H9 (cell line): Measurements from ENCODE around the gene NACA. TPM values are rescaled to one million over a fixed set of nuclear protein-coding genes. Genes with fewer than 3 reads are reported as not detected.

Source experiments
- DNase-seq: peaks from one replicate; pipeline ENCODE4 v3.0.0-alpha.2; 2017
- H2AFZ ChIP-seq: one replicate; pipeline ENCODE4 v1.6.1; 2013; ENCODE audit warnings: mild to moderate bottlenecking, low read length, control low read depth, moderate library complexity
- H2AK5ac ChIP-seq: 2 replicates; pipeline ENCODE4 v1.6.1; 2013; ENCODE audit warnings: low read length, control low read depth, mixed read lengths; ENCODE audit not compliant: insufficient read length
- H2BK120ac ChIP-seq: one replicate; pipeline ENCODE4 v1.6.1; 2013; ENCODE audit warnings: low read depth, mild to moderate bottlenecking, low read length, control low read depth, inconsistent platforms; ENCODE audit not compliant: poor library complexity, severe bottlenecking
- H2BK12ac ChIP-seq: 2 replicates; pipeline ENCODE4 v1.6.1; 2013; ENCODE audit warnings: low read length, control low read depth, mixed read lengths, low read depth; ENCODE audit not compliant: insufficient read length
- H2BK15ac ChIP-seq: 2 replicates; pipeline ENCODE4 v1.6.1; 2013; ENCODE audit warnings: low read depth, low read length, control low read depth
- H2BK20ac ChIP-seq: one replicate; pipeline ENCODE4 v1.6.1; 2013; ENCODE audit warnings: low read depth, mild to moderate bottlenecking, low read length, control low read depth, inconsistent platforms; ENCODE audit not compliant: poor library complexity, severe bottlenecking
- H2BK5ac ChIP-seq: 2 replicates; pipeline ENCODE4 v1.6.1; 2013; ENCODE audit warnings: low read length, control low read depth, mixed read lengths; ENCODE audit not compliant: insufficient read length
- H3K14ac ChIP-seq: 2 replicates; pipeline ENCODE4 v1.6.1; 2013; ENCODE audit warnings: low read length, control low read depth; ENCODE audit not compliant: insufficient read depth
- H3K18ac ChIP-seq: 2 replicates; pipeline ENCODE4 v1.6.1; 2013; ENCODE audit warnings: low read depth, mild to moderate bottlenecking, mixed read lengths, low read length, control low read depth; ENCODE audit not compliant: insufficient read length
- H3K23ac ChIP-seq: 2 replicates; pipeline ENCODE4 v1.6.1; 2013; ENCODE audit warnings: low read length, control low read depth, mixed read lengths, low read depth; ENCODE audit not compliant: insufficient read length
- H3K23me2 ChIP-seq: 2 replicates; pipeline ENCODE4 v1.6.1; 2013; ENCODE audit warnings: low read depth, mild to moderate bottlenecking, mixed read lengths, low read length, control low read depth; ENCODE audit not compliant: insufficient read length, poor library complexity, severe bottlenecking
- H3K27ac ChIP-seq: 2 replicates; pipeline ENCODE4 v1.5.1; 2013; ENCODE audit warnings: low read length, control low read depth, mixed read lengths, low read depth; ENCODE audit not compliant: insufficient read length
- H3K27me3 ChIP-seq: 2 replicates; pipeline ENCODE4 v1.6.1; 2013; ENCODE audit warnings: low read length, control low read depth, inconsistent platforms; ENCODE audit not compliant: insufficient read depth
- H3K4ac ChIP-seq: 2 replicates; pipeline ENCODE4 v1.6.1; 2013; ENCODE audit warnings: low read depth, mild to moderate bottlenecking, control low read depth, inconsistent platforms, low read length, moderate library complexity
- H3K4me1 ChIP-seq: 2 replicates; pipeline ENCODE4 v1.6.1; 2013; ENCODE audit warnings: low read length, control low read depth, inconsistent platforms; ENCODE audit not compliant: insufficient read depth
- H3K4me2 ChIP-seq: 2 replicates; pipeline ENCODE4 v1.6.1; 2013; ENCODE audit warnings: low read length, control low read depth, mixed read lengths; ENCODE audit not compliant: insufficient read length, insufficient read depth
- H3K56ac ChIP-seq: 2 replicates; pipeline ENCODE4 v1.6.1; 2013; ENCODE audit warnings: low read depth, mild to moderate bottlenecking, mixed read lengths, low read length, control low read depth; ENCODE audit not compliant: insufficient read length
- H3K79me1 ChIP-seq: 2 replicates; pipeline ENCODE4 v1.6.1; 2013; ENCODE audit warnings: low read depth, mild to moderate bottlenecking, moderate library complexity, low read length, control low read depth, inconsistent platforms; ENCODE audit not compliant: insufficient read depth, poor library complexity, severe bottlenecking
- H3K79me2 ChIP-seq: 2 replicates; pipeline ENCODE4 v1.6.1; 2013; ENCODE audit warnings: low read length, control low read depth, inconsistent platforms; ENCODE audit not compliant: insufficient read depth
- H3K9ac ChIP-seq: 2 replicates; pipeline ENCODE4 v1.6.1; 2013; ENCODE audit warnings: low read length, control low read depth, mixed read lengths; ENCODE audit not compliant: insufficient read length; ENCODE audit errors: extremely low read depth
- H3K9me3 ChIP-seq: one replicate; pipeline ENCODE4 v1.6.1; 2013; ENCODE audit warnings: low read depth, low read length, inconsistent platforms; ENCODE audit not compliant: control insufficient read depth
- H3T11ph ChIP-seq: one replicate; pipeline ENCODE4 v1.6.1; 2013; ENCODE audit warnings: mild to moderate bottlenecking, low read length, control low read depth, inconsistent platforms
- H4K20me1 ChIP-seq: one replicate; pipeline ENCODE4 v1.6.1; 2013; ENCODE audit not compliant: control insufficient read depth, insufficient read length, insufficient read depth
- H4K5ac ChIP-seq: 2 replicates; pipeline ENCODE4 v1.6.1; 2013; ENCODE audit warnings: low read depth, mild to moderate bottlenecking, mixed read lengths, low read length, control low read depth; ENCODE audit not compliant: insufficient read length
- H4K8ac ChIP-seq: replicated peaks from 2 replicates; pipeline ENCODE4 v1.6.1; 2013; ENCODE audit warnings: low read length, control low read depth, mixed read lengths, low read depth; ENCODE audit not compliant: insufficient read length
- H4K91ac ChIP-seq: 2 replicates; pipeline ENCODE4 v1.6.1; 2013; ENCODE audit warnings: low read depth, mild to moderate bottlenecking, moderate library complexity, mixed read lengths, low read length, control low read depth; ENCODE audit not compliant: insufficient read length
- H3K27ac Mint-ChIP-seq, 3 experiments: 2 replicates in 2 of 3; 3 replicates in 1 of 3; pipeline ENCODE4 v1.8.0; 2020 to 2021; ENCODE audit warnings: mixed read lengths in 3 of 3, mild to moderate bottlenecking in 1 of 3, moderate library complexity in 1 of 3
- H3K27me3 Mint-ChIP-seq: 2 replicates; pipeline ENCODE4 v1.8.0; 2021; ENCODE audit warnings: low read depth, mild to moderate bottlenecking, moderate library complexity, mixed read lengths
- H3K36me3 Mint-ChIP-seq, 3 experiments: 2 replicates in 2 of 3; 3 replicates in 1 of 3; pipeline ENCODE4 v1.8.0; 2020 to 2021; ENCODE audit warnings: low read depth in 3 of 3, mixed read lengths in 3 of 3; ENCODE audit not compliant: insufficient read depth in 1 of 3
- H3K4me1 Mint-ChIP-seq, 2 experiments: 2 replicates each; pipeline ENCODE4 v1.8.0; 2020; ENCODE audit warnings: mixed read lengths in 2 of 2
- H3K4me3 Mint-ChIP-seq, 2 experiments: 2 replicates in 1 of 2; 3 replicates in 1 of 2; pipeline ENCODE4 v1.8.0; 2020 to 2021; ENCODE audit warnings: mild to moderate bottlenecking in 2 of 2, mixed read lengths in 2 of 2, moderate library complexity in 1 of 2
- H3K9me3 Mint-ChIP-seq, 2 experiments: 2 replicates in 1 of 2; 3 replicates in 1 of 2; pipeline ENCODE4 v1.8.0; 2020; ENCODE audit warnings: mild to moderate bottlenecking in 2 of 2, mixed read lengths in 2 of 2, moderate library complexity in 1 of 2
- CTCF ChIP-seq: fragments of 200-600 bp; sonication (generic); conservative IDR thresholded peaks from 3 replicates; pipeline ENCODE4 v1.8.0; 2021; ENCODE audit warnings: antibody characterized with exemption, mild to moderate bottlenecking
- WGBS: extraction: QIAGEN DNeasy Blood & Tissue Kit; methylation state at CpG from one replicate; pipeline ENCODE4 v1.1.7; 2013; ENCODE audit warnings: missing lambda C conversion rate, low lambda C conversion rate, mixed read lengths; ENCODE audit not compliant: insufficient read length; ENCODE audit errors: extremely low coverage; 5-methylcytosine and 5-hydroxymethylcytosine counted together
- total RNA-seq: library from RNA; stranded (reverse); gene quantifications from 2 replicates; pipeline ENCODE4 v1.2.1, GENCODE V29; 2021

The NACA gene
- total RNA-seq, 1 experiment from 2014 or later, result 1,204 TPM

GRCh38 chr12:56670836-56671235, 54.3 kb downstream of the NACA start:
- WGBS, result no CpG with 5 or more reads among the region's 4 CpGs
- H3K18ac ChIP-seq, result no peak overlapping the region
- peaks cover 6% of the 10 kb centered on the region; the same call in 1 of the 2 replicates for H3K79me2 ChIP-seq
- no peak overlapping the region for H2BK15ac ChIP-seq
- no peak overlapping the region for H2AFZ ChIP-seq
- no peak overlapping the region for H2BK120ac ChIP-seq
- no peak overlapping the region for H2BK12ac ChIP-seq
- Mint-ChIP-seq H3K36me3 (peaks cover 44 to 81% (median 68%) of the 10 kb centered on the region in 3 experiments; a peak in 6 of 7 replicates), H3K4me1 (peaks cover 0 to 3% of the 10 kb centered on the region in 2 experiments; a peak in 1 of 4 replicates), H3K4me3 (no peak overlapping the region), H3K27me3 (no peaks in the 10 kb centered on the region), H3K9me3 (no peaks in the 10 kb centered on the region), H3K27ac (peak overlapping the region in 1 of 3 experiments; percentile 82; a peak in 1 of 7 replicates)
- no peaks in the 10 kb centered on the region for H4K20me1 ChIP-seq
- peaks cover 7% of the 10 kb centered on the region for H3K79me1 ChIP-seq
- H3K9me3 ChIP-seq, result no peaks in the 10 kb centered on the region
- H3K14ac ChIP-seq, result no peak overlapping the region
- H4K8ac ChIP-seq, result no peak overlapping the region
- H2BK20ac ChIP-seq, result no peak overlapping the region
- no peak for DNase-seq
- H4K5ac ChIP-seq, result no peak overlapping the region
- H2BK5ac ChIP-seq, result no peak overlapping the region
- no peaks in the 10 kb centered on the region for H3K23me2 ChIP-seq
- H3K4me1 ChIP-seq, result no peaks in the 10 kb centered on the region
- no peak overlapping the region for H3K4me2 ChIP-seq
- H3T11ph ChIP-seq, result no peak overlapping the region
- no peak overlapping the region for H4K91ac ChIP-seq
- H3K9ac ChIP-seq, result no peak overlapping the region
- no peaks in the 10 kb centered on the region for H3K27me3 ChIP-seq
- no peak overlapping the region for H3K56ac ChIP-seq
- H3K23ac ChIP-seq, result no peak overlapping the region
- H3K4ac ChIP-seq, result no peak overlapping the region
- no peak for TF ChIP-seq CTCF
- H3K27ac ChIP-seq, result no peak overlapping the region
- no peak overlapping the region for H2AK5ac ChIP-seq
